OCI-LY1 (cell line): ENCODE measurements around the gene BAD.

ENCODE experiments used
- H2AFZ ChIP-seq: fragments of 200-600 bp; sonication (generic), shearing (Covaris generic); 2 replicates; pipeline ENCODE4 v1.6.0; 2014; ENCODE audit warnings: antibody characterized with exemption, mild to moderate bottlenecking, low read length
- H3F3A ChIP-seq: fragments of 200-600 bp; sonication (generic), shearing (Covaris generic); 2 replicates; pipeline ENCODE4 v1.6.0; 2014; ENCODE audit warnings: mild to moderate bottlenecking, antibody characterized with exemption, low read length, moderate library complexity; ENCODE audit not compliant: insufficient read depth
- H3K27ac ChIP-seq: fragments of 200-600 bp; sonication (generic); 2 replicates; pipeline ENCODE4 v1.5.1; 2014; ENCODE audit warnings: low read length, mixed run types, mild to moderate bottlenecking, low read depth; ENCODE audit not compliant: poor library complexity, severe bottlenecking
- H3K27me3 ChIP-seq: fragments of 200-600 bp; sonication (generic); 2 replicates; pipeline ENCODE4 v1.6.0; 2014; ENCODE audit warnings: antibody characterized with exemption, mild to moderate bottlenecking, low read length, moderate library complexity; ENCODE audit not compliant: insufficient read depth
- H3K36me3 ChIP-seq: fragments of 200-600 bp; sonication (generic); 2 replicates; pipeline ENCODE4 v1.6.1; 2014; ENCODE audit warnings: mild to moderate bottlenecking, antibody characterized with exemption, low read length, moderate library complexity, mixed read lengths; ENCODE audit not compliant: insufficient read depth
- H3K4me1 ChIP-seq: fragments of 200-600 bp; sonication (generic); 2 replicates; pipeline ENCODE4 v1.5.1; 2014; ENCODE audit warnings: mild to moderate bottlenecking, low read length, moderate library complexity; ENCODE audit not compliant: insufficient read depth, severe bottlenecking
- H3K4me2 ChIP-seq: fragments of 200-600 bp; sonication (generic), shearing (Covaris generic); 2 replicates; pipeline ENCODE4 v1.6.1; 2014; ENCODE audit warnings: low read length
- H3K4me3 ChIP-seq: fragments of 200-600 bp; sonication (generic); 2 replicates; pipeline ENCODE4 v1.5.1; 2014; ENCODE audit warnings: low read length, low read depth, mild to moderate bottlenecking, mixed read lengths; ENCODE audit not compliant: poor library complexity, severe bottlenecking
- H3K79me2 ChIP-seq: fragments of 200-600 bp; shearing (Covaris generic); 2 replicates; pipeline ENCODE4 v1.6.1; 2016; ENCODE audit warnings: mixed run types, low read length, mixed read lengths; ENCODE audit not compliant: insufficient read depth
- H3K9ac ChIP-seq: fragments of 200-600 bp; sonication (generic), shearing (Covaris generic); 2 replicates; pipeline ENCODE4 v1.6.1; 2014; ENCODE audit warnings: mild to moderate bottlenecking, low read length, mixed read lengths
- H3K9me2 ChIP-seq: fragments of 200-600 bp; sonication (generic), shearing (Covaris generic); 2 replicates; pipeline ENCODE4 v1.6.1; 2014; ENCODE audit warnings: low read depth, mild to moderate bottlenecking, low read length, mixed read lengths
- H3K9me3 ChIP-seq: fragments of 200-600 bp; shearing (Covaris generic); 2 replicates; pipeline ENCODE4 v1.6.1; 2014; ENCODE audit warnings: low read length, mixed read lengths
- H4K20me1 ChIP-seq: fragments of 200-600 bp; sonication (generic), shearing (Covaris generic); 2 replicates; pipeline ENCODE4 v1.6.0; 2016; ENCODE audit warnings: mild to moderate bottlenecking, low read length; ENCODE audit not compliant: insufficient read depth
- EZH2 ChIP-seq: fragments of 200-600 bp; sonication (generic), shearing (Covaris generic); IDR thresholded peaks from 2 replicates; pipeline ENCODE4 v1.8.0; 2017; ENCODE audit warnings: borderline replicate concordance, mixed run types, mild to moderate bottlenecking, antibody characterized with exemption, low read length, moderate library complexity, mixed read lengths
- TF ChIP-seq, protein P1 (sequence below): fragments of 200-600 bp; sonication (generic), shearing (Covaris generic); IDR thresholded peaks from 2 replicates; pipeline ENCODE4 v1.5.1; 2017; ENCODE audit warnings: mild to moderate bottlenecking, antibody characterized with exemption, low read length, moderate library complexity, mixed read lengths

BAD gene

GRCh38 chr11:64291752-64292459 is 7.4 kb upstream of the BAD start:
- H2AFZ ChIP-seq: no peak overlapping the region
- H4K20me1 ChIP-seq: no peaks in the 10 kb centered on the region
- H3K4me2 ChIP-seq: no peak overlapping the region
- no peaks in the 10 kb centered on the region for H3K36me3 ChIP-seq
- TF ChIP-seq, protein P1, sequence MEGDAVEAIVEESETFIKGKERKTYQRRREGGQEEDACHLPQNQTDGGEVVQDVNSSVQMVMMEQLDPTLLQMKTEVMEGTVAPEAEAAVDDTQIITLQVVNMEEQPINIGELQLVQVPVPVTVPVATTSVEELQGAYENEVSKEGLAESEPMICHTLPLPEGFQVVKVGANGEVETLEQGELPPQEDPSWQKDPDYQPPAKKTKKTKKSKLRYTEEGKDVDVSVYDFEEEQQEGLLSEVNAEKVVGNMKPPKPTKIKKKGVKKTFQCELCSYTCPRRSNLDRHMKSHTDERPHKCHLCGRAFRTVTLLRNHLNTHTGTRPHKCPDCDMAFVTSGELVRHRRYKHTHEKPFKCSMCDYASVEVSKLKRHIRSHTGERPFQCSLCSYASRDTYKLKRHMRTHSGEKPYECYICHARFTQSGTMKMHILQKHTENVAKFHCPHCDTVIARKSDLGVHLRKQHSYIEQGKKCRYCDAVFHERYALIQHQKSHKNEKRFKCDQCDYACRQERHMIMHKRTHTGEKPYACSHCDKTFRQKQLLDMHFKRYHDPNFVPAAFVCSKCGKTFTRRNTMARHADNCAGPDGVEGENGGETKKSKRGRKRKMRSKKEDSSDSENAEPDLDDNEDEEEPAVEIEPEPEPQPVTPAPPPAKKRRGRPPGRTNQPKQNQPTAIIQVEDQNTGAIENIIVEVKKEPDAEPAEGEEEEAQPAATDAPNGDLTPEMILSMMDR: no peak
- no peak for TF ChIP-seq EZH2
- no peak overlapping the region for H3K9ac ChIP-seq
- no peaks in the 10 kb centered on the region for H3F3A ChIP-seq
- H3K9me3 ChIP-seq: no peaks in the 10 kb centered on the region
- no peaks in the 10 kb centered on the region for H3K79me2 ChIP-seq
- H3K27ac ChIP-seq: no peak overlapping the region
- no peaks in the 10 kb centered on the region for H3K4me1 ChIP-seq
- H3K27me3 ChIP-seq: peaks cover 8% of the 10 kb centered on the region; the same call in 1 of the 2 replicates
- H3K4me3 ChIP-seq: no peak overlapping the region
- no peaks in the 10 kb centered on the region for H3K9me2 ChIP-seq

- Histone ChIP-seq H3K27ac (no peak within 1 kb of the TSS), H4K20me1 (no peaks in the 10 kb centered on the region), H3K36me3 (no peaks in the 10 kb centered on the region), H2AFZ (no peak within 1 kb of the TSS), H3K9ac (no peak within 1 kb of the TSS), H3K9me3 (no peaks in the 10 kb centered on the region), H3K4me1 (peaks cover 1% of the 10 kb centered on the region), H3F3A (no peaks in the 10 kb centered on the region), H3K79me2 (no peaks in the 10 kb centered on the region), H3K27me3 (peaks cover 8% of the 10 kb centered on the region; the same call in 1 of the 2 replicates), H3K4me3 (no peak within 1 kb of the TSS), H3K9me2 (no peaks in the 10 kb centered on the region), H3K4me2 (no peak within 1 kb of the TSS)
- no peak for TF ChIP-seq EZH2
- TF ChIP-seq, protein P1: no peak
Observed at GRCh38 chr11:64291262-64291751, 6.8 kb upstream of the BAD start, which contains the start of gene KCNK4. Gene KCNK4, plus strand, starts transcription at chr11:64291302. Its CDS starts 1,717 bp downstream, at chr11:64293019.

DNA sequence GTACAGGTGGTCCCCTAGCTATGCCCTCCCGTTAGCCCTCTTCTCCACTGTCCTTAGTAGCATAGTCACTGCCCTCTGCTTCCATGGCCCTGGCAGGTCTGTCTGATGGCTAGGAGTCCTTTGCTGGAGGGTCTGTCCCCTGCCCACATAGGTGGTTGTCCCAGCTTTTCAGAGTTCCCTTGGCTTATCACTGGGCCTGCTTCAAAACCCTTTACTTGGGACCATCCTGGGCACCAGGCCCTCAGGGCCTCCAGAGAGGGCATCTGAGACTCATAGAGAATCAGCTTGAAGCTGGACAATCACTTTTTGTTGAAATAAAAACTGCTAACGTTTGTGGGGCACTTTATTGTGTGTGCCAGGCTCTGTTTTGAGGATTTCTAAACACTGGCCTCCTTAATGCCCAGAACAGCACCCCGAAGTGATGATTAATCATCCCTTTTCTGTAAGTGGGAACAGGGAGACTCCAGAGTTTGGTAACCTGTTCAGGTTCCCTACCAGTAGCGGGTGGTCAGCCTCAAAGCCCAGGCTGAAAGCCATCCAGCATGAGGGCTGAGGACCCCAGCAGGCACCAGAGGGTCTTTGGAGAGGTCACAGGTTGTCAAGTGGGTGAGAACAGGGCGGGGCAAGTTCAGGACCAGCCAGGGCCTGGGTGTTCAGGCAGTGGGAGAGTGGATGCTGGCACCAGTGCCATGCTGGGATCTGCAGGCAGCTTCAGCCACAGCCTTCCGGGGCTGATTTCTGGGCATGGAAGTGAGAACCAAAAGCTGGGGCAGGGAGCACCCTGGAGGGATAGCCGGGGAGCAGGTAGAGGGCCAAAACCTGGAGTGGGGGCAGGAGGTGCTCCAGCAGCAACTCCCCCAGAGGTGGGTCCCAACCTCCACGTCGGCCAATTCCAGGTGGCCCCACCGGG is 6.1 kb upstream of the BAD start:
- TF ChIP-seq, protein P1: no peak
- TF ChIP-seq EZH2: no peak
- H3K27me3 ChIP-seq: peaks cover 8% of the 10 kb centered on the region; the same call in 1 of the 2 replicates

More for the DNA sequence above, 6.1 kb upstream of the BAD start:
- Histone ChIP-seq H3K4me2 (no peak overlapping the region), H4K20me1 (no peaks in the 10 kb centered on the region), H2AFZ (no peak overlapping the region), H3K79me2 (no peaks in the 10 kb centered on the region), H3K9me3 (no peaks in the 10 kb centered on the region), H3K9me2 (no peaks in the 10 kb centered on the region), H3F3A (no peaks in the 10 kb centered on the region), H3K9ac (no peak overlapping the region), H3K4me1 (peaks cover 6% of the 10 kb centered on the region), H3K36me3 (no peaks in the 10 kb centered on the region), H3K4me3 (no peak overlapping the region), H3K27ac (no peak overlapping the region)
